C4-2B (cell line): ENCODE measurements around the gene CERK.

Experiments
- CTCF ChIP-seq: fragments of 450-650 bp; conservative IDR thresholded peaks from 2 replicates; pipeline ENCODE4 v1.5.1; 2017; ENCODE audit warnings: mild to moderate bottlenecking
- ZFX ChIP-seq: fragments of 450-650 bp; IDR thresholded peaks from 2 replicates; pipeline ENCODE4 v1.6.1; 2017

DNA sequence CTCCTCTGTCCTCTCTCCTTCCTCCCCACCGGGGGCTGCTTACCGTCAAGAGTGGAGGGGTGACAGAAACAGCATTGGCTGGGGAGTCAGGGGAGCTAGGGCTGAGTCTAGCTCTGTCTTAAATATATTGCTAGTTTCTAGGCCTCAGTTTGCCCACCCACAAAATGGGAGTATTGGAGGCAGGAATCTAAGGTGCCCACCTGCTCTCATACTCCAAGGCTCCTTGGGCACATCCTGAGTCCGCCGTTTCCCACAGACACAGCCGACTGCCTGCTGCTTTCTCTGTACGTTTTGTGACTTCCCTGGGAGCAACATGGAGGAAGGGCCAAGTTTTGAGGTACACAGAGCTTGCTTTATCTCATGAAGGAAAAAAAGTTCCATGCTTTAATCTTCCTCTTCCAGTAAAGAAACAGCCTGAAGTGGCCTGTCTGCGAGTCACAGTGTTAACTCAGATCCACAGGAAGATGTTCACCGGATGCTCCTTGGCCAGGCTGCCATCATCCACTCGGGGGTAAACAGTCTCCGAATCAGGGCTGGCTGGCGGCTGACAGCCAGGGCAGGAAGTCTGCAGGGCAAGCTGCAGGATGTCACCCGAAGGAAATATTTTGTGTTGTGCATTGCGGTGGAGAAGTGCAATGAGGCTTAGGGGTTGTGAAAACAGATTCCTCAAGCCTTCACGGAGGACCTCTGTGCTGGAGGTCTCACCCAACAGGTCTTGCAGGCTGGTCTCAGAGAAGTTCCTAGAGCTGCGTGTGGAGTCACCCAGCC, 11.0 kb upstream of the CERK start:
- no peak for TF ChIP-seq CTCF
- TF ChIP-seq ZFX = no peak
